ENCODE data around the gene TBX3. TPM values are rescaled to one million over a fixed set of nuclear protein-coding genes. Genes with fewer than 3 reads are reported as not detected.

TBX3 gene
- total and polyA plus RNA-seq, 10 of the 15 experiments (the other 5 are each of a cell fraction or from before 2014, with no cell fraction given) = 0.04 to 0.28 (median 0.08) TPM; not detected in 7

GRCh38 chr12:114696443-114697242 lies 12.7 kb upstream of the TBX3 start:
- Histone ChIP-seq H3K27ac (ENCODE audit: control insufficient read depth, insufficient read depth) (no peak overlapping the region), H2AFZ (ENCODE audit: control insufficient read depth, low read depth, low read length) (no peak overlapping the region), H3K79me2 (ENCODE audit: control insufficient read depth, insufficient read depth, low read length) (no peaks in the 10 kb centered on the region), H3K27me3 (replicated peaks in 1 of 2; ENCODE audit: control insufficient read depth in 2 of 2, insufficient read depth in 2 of 2, low read length in 1 of 2) (peaks cover 4 to 7% of the 10 kb centered on the region in 2 experiments), H3K9me3 (replicated peaks; ENCODE audit: control insufficient read depth, insufficient read depth, low read length) (no peaks in the 10 kb centered on the region; the same call in 2 of the 3 replicates), H3K9ac (ENCODE audit: control insufficient read depth, insufficient read depth, low read length) (no peak overlapping the region), H3K4me3 (no peak overlapping the region), H3K4me2 (ENCODE audit: control insufficient read depth, insufficient read depth) (no peak overlapping the region), H4K20me1 (ENCODE audit: control insufficient read depth, insufficient read depth) (no peaks in the 10 kb centered on the region), H3K4me1 (ENCODE audit: control insufficient read depth, insufficient read depth, low read length) (no peaks in the 10 kb centered on the region), H3K36me3 (ENCODE audit: control insufficient read depth in 2 of 2, insufficient read depth in 2 of 2, low read length in 1 of 2) (no peaks in the 10 kb centered on the region)
- BruUV-seq (replicated peaks) = no TSS peak
- WGBS (ENCODE audit: insufficient coverage, insufficient replicate concordance, low lambda C conversion rate, missing lambda C conversion rate) = 25% methylated on average over 34 of the region's 34 CpGs
- TF ChIP-seq ZNF207 (IDR thresholded peaks at IDR 0.05; ENCODE audit: borderline replicate concordance) (no peak), REST (IDR thresholded peaks at IDR 0.05; ENCODE audit: low read depth, low read length) (no peak), RCOR1 (conservative IDR thresholded peaks at IDR 0.05; ENCODE audit: low read depth, low read length) (no peak), FOS (IDR thresholded peaks at IDR 0.05; ENCODE audit: borderline replicate concordance, extremely low read depth, insufficient read length) (no peak), SIX5 (IDR thresholded peaks at IDR 0.05; ENCODE audit: low read depth, low read length, severe bottlenecking) (no peak), NKRF (conservative IDR thresholded peaks at IDR 0.05) (no peak), ATF2 (IDR thresholded peaks at IDR 0.05; ENCODE audit: low read length) (no peak), SRF (IDR thresholded peaks at IDR 0.05; ENCODE audit: low read depth in 2 of 2, low read length in 2 of 2) (no peak), HCFC1 (IDR thresholded peaks at IDR 0.05; ENCODE audit: low read length) (no peak), NFIC (IDR thresholded peaks at IDR 0.05; ENCODE audit: low read depth, low read length) (no peak), NBN (IDR thresholded peaks at IDR 0.05) (no peak)
- RAD21 ChIA-PET (ENCODE audit: unreplicated experiment) = no interaction called here
- POLR2A ChIA-PET = no interaction called here
- FAIRE-seq = no peak
- CTCF ChIA-PET = interaction anchor here (0.6 kb wide), 1 partner anchor 18 kb away, joined by 3 read pairs; no protein-coding TSS in a partner anchor
- no peak for ATAC-seq
- intact Hi-C loops (cut with micrococcal nuclease; ENCODE audit: unreplicated experiment) = no loop called here
- in situ Hi-C loops (cut with MboI) = no loop called here
- no peak for DNase-seq (ENCODE audit: low read depth, low spot score)
- SMC1A ChIA-PET (ENCODE audit: uncharacterized antibody, unreplicated experiment) = interaction anchor here (1.4 kb wide), 1 partner anchor 28 kb away, joined by 3 read pairs; no protein-coding TSS in a partner anchor
